Measurements from ENCODE around the gene ABCC9.

- TF ChIP-seq POLR2A (IDR thresholded peaks at IDR 0.05) (no peak), CTCF (IDR thresholded peaks at IDR 0.05) (no peak), POLR2AphosphoS5 (IDR thresholded peaks at IDR 0.05) (no peak)
Observed at GRCh38 chr12:21881965-21882364, 59.3 kb downstream of the ABCC9 start.

Data from breast epithelium (tissue), 3 donors.